ENCODE data around the gene SEMA3A. TPM values are rescaled to one million over a fixed set of nuclear protein-coding genes. Genes with fewer than 3 reads are reported as not detected.

The SEMA3A gene
- total and polyA plus RNA-seq, 11 donors = 0.30 to 6.6 (median 1.4) TPM

- intact Hi-C loops (cut with DNase I) = no loop called here
- Histone ChIP-seq H3K4me3 (no peak overlapping the region), H3K9me3 (no peaks in the 10 kb centered on the region), H3K36me3 (no peaks in the 10 kb centered on the region), H3K4me1 (no peaks in the 10 kb centered on the region), H3K27me3 (no peaks in the 10 kb centered on the region), H3K27ac (no peak overlapping the region)
- DNase-seq = no peak
- TF ChIP-seq CTCF (IDR thresholded peaks at IDR 0.05) = no peak
- TF ChIP-seq POLR2A (IDR thresholded peaks at IDR 0.05) = no peak
- ATAC-seq = no peak
Observed at GRCh38 chr7:84137812-84138211, 56.8 kb downstream of the SEMA3A start.

- ATAC-seq (no peak), DNase-seq (no peak)
- intact Hi-C loops (cut with DNase I) = no loop called here
- Histone ChIP-seq H3K36me3 (no peaks in the 10 kb centered on the region), H3K9me3 (no peaks in the 10 kb centered on the region), H3K27ac (no peak overlapping the region), H3K27me3 (no peaks in the 10 kb centered on the region), H3K4me1 (no peaks in the 10 kb centered on the region), H3K4me3 (no peak overlapping the region)
- TF ChIP-seq POLR2A (IDR thresholded peaks at IDR 0.05) = no peak
- TF ChIP-seq CTCF (IDR thresholded peaks at IDR 0.05) = no peak
- WGBS, 4 donors = 92 to 97% (median 96%) methylated on average over 3 of the region's 3 CpGs
Observed at GRCh38 chr7:84136809-84137208, 57.8 kb downstream of the SEMA3A start.

GRCh38 chr7:84136336-84136735 is 58.3 kb downstream of the SEMA3A start:
- 49 to 66% (median 55%) methylated on average over 3 of the region's 3 CpGs for WGBS, 4 donors
- no peak overlapping the region for H3K4me3 ChIP-seq
- H3K36me3 ChIP-seq = no peaks in the 10 kb centered on the region
- no peaks in the 10 kb centered on the region for H3K27me3 ChIP-seq
- no peaks in the 10 kb centered on the region for H3K4me1 ChIP-seq
- H3K27ac ChIP-seq = no peak overlapping the region
- DNase-seq (no peak), ATAC-seq (no peak)
- no peaks in the 10 kb centered on the region for H3K9me3 ChIP-seq
- no peak for TF ChIP-seq CTCF (IDR thresholded peaks at IDR 0.05)
- TF ChIP-seq POLR2A (IDR thresholded peaks at IDR 0.05) = no peak
- intact Hi-C loops (cut with DNase I) = no loop called here

- no peaks in the 10 kb centered on the region for H3K4me1 ChIP-seq
- 90 to 95% (median 94%) methylated on average over 1 of the region's 1 CpG for WGBS, 4 donors
- DNase-seq = no peak
Observed at GRCh38 chr7:84134169-84134568, 60.4 kb downstream of the SEMA3A start.

More at GRCh38 chr7:84134169-84134568, 60.4 kb downstream of the SEMA3A start:
- Histone ChIP-seq H3K4me3 (no peak overlapping the region), H3K27me3 (no peaks in the 10 kb centered on the region), H3K36me3 (no peaks in the 10 kb centered on the region), H3K9me3 (no peaks in the 10 kb centered on the region), H3K27ac (no peak overlapping the region)
- intact Hi-C loops (cut with DNase I) = no loop called here
- TF ChIP-seq CTCF (IDR thresholded peaks at IDR 0.05) (no peak), POLR2A (IDR thresholded peaks at IDR 0.05) (no peak)
- ATAC-seq = no peak

All from heart left ventricle (tissue), 16 donors.